Aorta (tissue), 5 donors: Measurements from ENCODE around the gene CDCA8. TPM values are rescaled to one million over a fixed set of nuclear protein-coding genes. Genes with fewer than 3 reads are reported as not detected.

Source experiments
- ATAC-seq: fragments of 200-7000 bp; cut with Tn5 transposase; one replicate; pipeline ENCODE4 v1.9.1; 2022; ENCODE audit warnings: moderate library complexity; ENCODE audit not compliant: low FRiP score
- DNase-seq, 2 donors: peaks; one replicate each; pipeline ENCODE4 v3.0.0-alpha.2; 2020
- H3K27ac ChIP-seq, 2 donors: one replicate each; pipeline ENCODE4 v1.5.1; 2013; ENCODE audit warnings: low read length in 2 of 2, mild to moderate bottlenecking in 2 of 2, moderate library complexity in 2 of 2, control low read depth in 1 of 2, inconsistent platforms in 1 of 2, low read depth in 1 of 2
- H3K27me3 ChIP-seq, 2 donors: one replicate each; pipeline ENCODE4 v1.6.1; 2013; ENCODE audit warnings: control low read depth in 1 of 2, low read length in 1 of 2, mild to moderate bottlenecking in 1 of 2, moderate library complexity in 1 of 2; ENCODE audit not compliant: insufficient read depth in 2 of 2, control insufficient read depth in 1 of 2
- H3K36me3 ChIP-seq, 2 donors: one replicate each; pipeline ENCODE4 v1.6.1; 2013; ENCODE audit warnings: control low read depth in 1 of 2, low read length in 1 of 2, mild to moderate bottlenecking in 1 of 2; ENCODE audit not compliant: insufficient read depth in 2 of 2, control insufficient read depth in 1 of 2
- H3K4me1 ChIP-seq, 2 donors: one replicate each; pipeline ENCODE4 v1.6.1; 2013; ENCODE audit warnings: low read length in 2 of 2, control low read depth in 1 of 2, mild to moderate bottlenecking in 1 of 2, moderate library complexity in 1 of 2; ENCODE audit not compliant: insufficient read depth in 2 of 2, control insufficient read depth in 1 of 2
- H3K4me3 ChIP-seq, 2 donors: one replicate each; pipeline ENCODE4 v1.5.1; 2013; ENCODE audit warnings: low read length in 2 of 2, control low read depth in 1 of 2, mild to moderate bottlenecking in 1 of 2
- H3K9me3 ChIP-seq: one replicate; pipeline ENCODE4 v1.6.1; 2013; ENCODE audit warnings: mild to moderate bottlenecking, low read length; ENCODE audit not compliant: control insufficient read depth
- whole genome bisulfite sequencing, 2 donors: extraction: QIAGEN DNeasy Blood & Tissue Kit; methylation state at CpG; one replicate each; pipeline ENCODE4 v1.1.7; 2013; 5-methylcytosine and 5-hydroxymethylcytosine counted together
- intact Hi-C, 2 donors: fragments of 100-400 bp; cut with DNase I; formaldehyde crosslinking; loops; one replicate each; pipeline versions ENCODE4 v1.14.2 to v1.15.0; 2022
- polyA plus RNA-seq, 2 donors: library from polyadenylated mRNA; stranded (reverse); fragments of 200-250 nt; gene quantifications; one replicate each; pipeline ENCODE4 v1.2.3, GENCODE V29; 2013
- total RNA-seq, 2 donors: library from RNA; stranded (reverse); fragmentation: NEBNext Ultra II Directional; extraction: Animal tissue kit (Norgen Biotek cat#: 25700); gene quantifications; one replicate each; pipeline ENCODE4 v1.2.1, GENCODE V29; 2021
- donor health status: healthy with polysubstance abuse.
- donor health status: Bipolar disorder and iron deficiency.
- donor health status: DM: no; HTN: no; CAD: no.
- donor health status: DM: no; HTN: no; CAD: no.
- donor health status: DM: yes; HTN: yes; CAD: no.

Gene CDCA8
- total and polyA plus RNA-seq, 4 donors: 0.56 to 1.2 (median 0.80) TPM

DNA sequence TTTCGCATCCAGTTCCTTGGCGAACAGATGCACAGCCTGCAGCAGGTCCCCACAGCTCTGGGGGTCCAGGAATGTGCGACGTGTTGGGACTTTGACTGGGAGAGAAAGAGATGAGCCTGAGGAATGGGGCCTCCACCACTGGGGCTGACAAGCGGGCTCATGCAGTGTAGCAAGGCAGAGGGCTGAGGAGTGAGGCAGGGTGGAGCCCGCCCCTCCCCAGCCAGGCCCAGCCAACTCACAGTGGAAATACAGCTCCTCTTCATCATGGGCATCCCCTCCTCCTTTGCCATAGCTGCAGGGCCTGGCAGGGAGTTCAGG lies 30.7 kb downstream of the CDCA8 start:
- Histone ChIP-seq H3K36me3 (no peaks in the 10 kb centered on the region), H3K27me3 (no peaks in the 10 kb centered on the region), H3K4me3 (no peak overlapping the region), H3K4me1 (no peaks in the 10 kb centered on the region), H3K9me3 (no peaks in the 10 kb centered on the region), H3K27ac (no peak overlapping the region)
- intact Hi-C loops: no loop called here
- WGBS, 2 donors: 81 to 89% methylated on average over 6 of the region's 6 CpGs
- ATAC-seq (no peak), DNase-seq (no peak)

GRCh38 chr1:37723390-37724078 lies 31.2 kb downstream of the CDCA8 start:
- no peak overlapping the region for H3K4me3 ChIP-seq
- H3K36me3 ChIP-seq: no peaks in the 10 kb centered on the region
- no peaks in the 10 kb centered on the region for H3K27me3 ChIP-seq
- H3K27ac ChIP-seq: no peak overlapping the region
- intact Hi-C loops: no loop called here
- WGBS, 2 donors: 53 to 56% methylated on average over 11 of the region's 11 CpGs
- no peaks in the 10 kb centered on the region for H3K9me3 ChIP-seq
- DNase-seq (no peak), ATAC-seq (no peak)
- no peaks in the 10 kb centered on the region for H3K4me1 ChIP-seq

- Histone ChIP-seq H3K4me1 (no peaks in the 10 kb centered on the region), H3K27me3 (no peaks in the 10 kb centered on the region), H3K9me3 (no peaks in the 10 kb centered on the region), H3K36me3 (no peaks in the 10 kb centered on the region), H3K27ac (no peak overlapping the region), H3K4me3 (no peak overlapping the region)
- ATAC-seq (no peak), DNase-seq (no peak)
- intact Hi-C loops: no loop called here
- 78 to 79% methylated on average over 6 of the region's 6 CpGs for WGBS, 2 donors
These were observed 32.3 kb downstream of the CDCA8 start for GRCh38 chr1:37724575-37724974.

DNA sequence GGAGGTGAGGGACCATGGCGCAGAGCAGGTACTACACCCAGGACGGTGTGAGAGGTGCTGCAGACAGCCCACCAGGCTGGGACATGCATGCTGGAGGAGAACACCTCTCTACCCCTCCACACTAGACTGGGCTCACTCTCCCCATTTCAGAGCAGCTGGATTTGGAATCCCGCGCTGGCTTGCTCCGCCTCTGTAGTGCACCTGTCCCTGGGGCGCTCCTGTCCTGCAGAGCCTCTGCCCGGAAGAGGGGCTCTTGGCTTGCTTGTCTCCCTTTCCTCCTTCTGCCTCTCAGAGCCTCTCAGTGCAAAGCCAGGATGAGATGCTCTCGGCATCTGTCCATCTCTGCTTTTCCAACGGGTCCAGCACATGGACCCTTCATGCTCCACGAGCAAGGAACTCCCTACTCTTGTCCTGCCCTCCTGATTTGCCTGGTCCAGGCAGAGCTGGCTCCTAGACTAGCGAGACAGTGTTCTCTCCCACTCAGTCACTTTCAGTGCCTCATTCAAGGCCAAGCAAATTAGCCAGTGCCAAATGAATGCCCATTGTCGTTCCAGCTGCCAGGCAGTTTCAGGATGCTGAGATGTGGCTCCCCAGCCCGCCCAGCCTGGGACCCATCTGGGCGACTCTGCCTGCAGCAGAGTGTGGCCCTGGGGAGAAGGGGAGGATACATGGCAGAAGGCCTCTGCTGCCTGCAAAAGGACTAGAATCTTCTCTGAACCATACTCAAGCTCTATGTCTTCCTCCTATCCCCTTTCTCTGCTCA lies 33.7 kb downstream of the CDCA8 start:
- Histone ChIP-seq H3K9me3 (no peaks in the 10 kb centered on the region), H3K27me3 (peaks cover 0 to 1% of the 10 kb centered on the region in 2 donors), H3K4me3 (no peak overlapping the region), H3K36me3 (no peaks in the 10 kb centered on the region), H3K4me1 (no peaks in the 10 kb centered on the region), H3K27ac (no peak overlapping the region)
- DNase-seq (peak in 1 of 2 donors; percentile 45), ATAC-seq (no peak)
- 77 to 79% methylated on average over 14 of the region's 14 CpGs for WGBS, 2 donors
- intact Hi-C loops: no loop called here

GRCh38 chr1:37726751-37727585 lies 34.7 kb downstream of the CDCA8 start:
- no peaks in the 10 kb centered on the region for H3K36me3 ChIP-seq
- peak; percentile 23 for ATAC-seq

GRCh38 chr1:37728416-37728815 lies 36.1 kb downstream of the CDCA8 start:
- 80 to 82% methylated on average over 4 of the region's 4 CpGs for WGBS, 2 donors
- Histone ChIP-seq H3K27me3 (peaks cover 0 to 1% of the 10 kb centered on the region in 2 donors), H3K4me1 (no peaks in the 10 kb centered on the region), H3K27ac (no peak overlapping the region), H3K9me3 (no peaks in the 10 kb centered on the region), H3K36me3 (no peaks in the 10 kb centered on the region), H3K4me3 (no peak overlapping the region)
- peak in 1 of 2 donors; percentile 31 for DNase-seq
- no peak for ATAC-seq
- intact Hi-C loops: no loop called here

More at GRCh38 chr1:37726751-37727585, 34.7 kb downstream of the CDCA8 start:
- Histone ChIP-seq H3K4me1 (no peaks in the 10 kb centered on the region), H3K4me3 (no peak overlapping the region), H3K9me3 (no peaks in the 10 kb centered on the region), H3K27me3 (peaks cover 0 to 1% of the 10 kb centered on the region in 2 donors), H3K27ac (no peak overlapping the region)
- 61 to 62% methylated on average over 15 of the region's 15 CpGs for whole genome bisulfite sequencing, 2 donors
- DNase-seq: peak in 1 of 2 donors; percentile 63
- intact Hi-C loops: no loop called here

DNA sequence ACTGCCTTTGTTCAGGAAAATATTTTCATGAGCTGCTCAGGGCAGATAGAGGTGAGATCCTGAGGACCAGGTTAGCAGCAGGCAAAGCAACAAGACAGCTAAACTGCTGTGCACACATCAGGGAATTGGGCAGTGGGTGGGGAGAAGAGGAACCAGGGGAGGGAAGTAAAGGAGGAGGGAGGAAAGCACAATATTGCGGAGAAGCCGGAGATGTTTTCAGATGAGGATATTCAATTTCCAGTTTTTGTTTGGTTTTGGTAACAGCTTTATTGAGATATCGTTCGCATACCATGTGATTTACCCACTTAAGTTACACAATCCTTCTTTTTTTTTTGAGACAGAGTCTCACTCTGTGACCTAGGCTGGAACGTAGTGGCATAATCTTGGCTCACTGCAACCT lies 38.1 kb downstream of the CDCA8 start:
- Histone ChIP-seq H3K27me3 (peaks cover 0 to 1% of the 10 kb centered on the region in 2 donors), H3K27ac (no peak overlapping the region), H3K4me3 (no peak overlapping the region), H3K36me3 (no peaks in the 10 kb centered on the region), H3K9me3 (no peaks in the 10 kb centered on the region), H3K4me1 (no peaks in the 10 kb centered on the region)
- WGBS, 2 donors: 81% methylated on average over 5 of the region's 5 CpGs
- ATAC-seq (no peak), DNase-seq (peak in 1 of 2 donors; percentile 3)
- intact Hi-C loops: no loop called here

DNA sequence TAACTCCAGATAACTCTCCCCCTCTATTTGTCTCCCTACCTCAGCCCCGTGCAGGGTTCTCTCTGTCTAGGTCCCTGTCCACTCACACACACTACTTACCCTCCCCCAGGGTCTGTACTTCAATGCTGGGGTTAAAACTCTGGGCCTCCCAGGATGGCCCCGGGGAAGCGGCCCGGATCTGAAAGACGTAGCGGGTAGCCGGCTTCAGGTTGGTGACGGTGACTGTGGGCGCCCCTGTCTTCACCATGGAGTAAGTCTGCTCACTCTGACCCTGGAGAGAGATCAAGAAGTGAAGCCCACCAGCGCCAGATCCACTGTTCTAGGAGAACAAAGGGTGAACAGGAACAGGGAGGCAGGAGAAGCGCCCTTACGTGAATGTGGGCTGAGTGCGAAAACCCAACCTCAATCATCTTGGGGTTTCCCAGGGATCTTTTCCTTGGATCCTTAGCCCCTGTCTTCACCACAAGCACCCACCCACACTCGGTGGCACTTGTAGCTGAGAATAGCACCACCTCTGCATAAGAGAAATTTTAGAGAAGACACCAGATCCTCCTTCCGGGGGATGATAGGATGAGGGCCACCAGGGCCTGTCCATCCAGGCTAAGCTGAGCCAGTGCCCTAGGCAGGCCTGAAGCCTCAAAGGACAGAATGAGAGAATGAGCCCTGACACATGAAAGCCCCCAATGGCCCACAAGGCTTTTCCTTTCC lies 39.1 kb downstream of the CDCA8 start:
- ATAC-seq (no peak), DNase-seq (peak in 1 of 2 donors; percentile 55)
- Histone ChIP-seq H3K4me3 (no peak overlapping the region), H3K36me3 (no peaks in the 10 kb centered on the region), H3K27me3 (peaks cover 0 to 1% of the 10 kb centered on the region in 2 donors), H3K4me1 (no peaks in the 10 kb centered on the region), H3K9me3 (no peaks in the 10 kb centered on the region), H3K27ac (no peak overlapping the region)
- intact Hi-C loops: no loop called here
- WGBS, 2 donors: 85 to 88% methylated on average over 15 of the region's 15 CpGs
